Gastrocnemius medialis (tissue), 4 donors: ENCODE measurements around the gene ZNF524.

Experiments
- POLR2A ChIP-seq, 2 donors: fragments of 450-650 bp; IDR thresholded peaks; one replicate each; pipeline ENCODE4 v1.6.1; 2017; ENCODE audit warnings: antibody characterized with exemption in 2 of 2, mild to moderate bottlenecking in 2 of 2, moderate library complexity in 2 of 2
- TF ChIP-seq, protein P1 (sequence below), 5 experiments: fragments of 450-650 bp in 3 of 5; fragments of 200-600 bp in 2 of 5; sonication (generic) in 2 of 5; IDR thresholded peaks in 4 of 5; conservative IDR thresholded peaks in 1 of 5; 1 replicate in 4 of 5; 2 replicates in 1 of 5; pipeline ENCODE4 v1.5.1; 2016 to 2019; ENCODE audit warnings: antibody characterized with exemption in 5 of 5, mild to moderate bottlenecking in 3 of 5, moderate library complexity in 3 of 5

DNA sequence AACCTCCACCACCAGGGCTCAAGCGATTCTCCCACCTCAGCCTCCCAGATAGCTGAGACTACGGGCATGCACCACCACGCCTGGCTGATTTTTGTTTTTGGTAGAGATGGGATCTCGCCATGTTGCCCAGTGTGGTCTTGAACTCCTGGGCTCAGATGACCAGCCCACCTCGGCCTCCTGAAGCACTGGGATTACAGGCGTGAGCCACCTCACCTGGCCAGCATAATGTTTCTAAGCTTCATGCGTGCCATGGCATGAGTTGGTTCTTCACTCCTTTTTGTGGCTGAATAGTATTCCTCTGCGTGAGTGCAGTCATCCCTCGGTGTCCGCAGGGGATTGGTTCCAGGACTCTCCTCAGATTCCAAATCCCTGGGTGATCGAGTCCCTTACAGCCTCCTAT lies 15.2 kb upstream of the ZNF524 start:
- TF ChIP-seq, protein P1, sequence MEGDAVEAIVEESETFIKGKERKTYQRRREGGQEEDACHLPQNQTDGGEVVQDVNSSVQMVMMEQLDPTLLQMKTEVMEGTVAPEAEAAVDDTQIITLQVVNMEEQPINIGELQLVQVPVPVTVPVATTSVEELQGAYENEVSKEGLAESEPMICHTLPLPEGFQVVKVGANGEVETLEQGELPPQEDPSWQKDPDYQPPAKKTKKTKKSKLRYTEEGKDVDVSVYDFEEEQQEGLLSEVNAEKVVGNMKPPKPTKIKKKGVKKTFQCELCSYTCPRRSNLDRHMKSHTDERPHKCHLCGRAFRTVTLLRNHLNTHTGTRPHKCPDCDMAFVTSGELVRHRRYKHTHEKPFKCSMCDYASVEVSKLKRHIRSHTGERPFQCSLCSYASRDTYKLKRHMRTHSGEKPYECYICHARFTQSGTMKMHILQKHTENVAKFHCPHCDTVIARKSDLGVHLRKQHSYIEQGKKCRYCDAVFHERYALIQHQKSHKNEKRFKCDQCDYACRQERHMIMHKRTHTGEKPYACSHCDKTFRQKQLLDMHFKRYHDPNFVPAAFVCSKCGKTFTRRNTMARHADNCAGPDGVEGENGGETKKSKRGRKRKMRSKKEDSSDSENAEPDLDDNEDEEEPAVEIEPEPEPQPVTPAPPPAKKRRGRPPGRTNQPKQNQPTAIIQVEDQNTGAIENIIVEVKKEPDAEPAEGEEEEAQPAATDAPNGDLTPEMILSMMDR (IDR thresholded peaks at IDR 0.05 in 4 of 5, conservative IDR thresholded peaks at IDR 0.05 in 1 of 5), result no peak
- TF ChIP-seq POLR2A (IDR thresholded peaks at IDR 0.05), result no peak
